Lung (tissue), 12 donors: Measurements from ENCODE around the gene FLVCR2. TPM values are rescaled to one million over a fixed set of nuclear protein-coding genes. Genes with fewer than 3 reads are reported as not detected.

Experiments
- ATAC-seq: fragments of 200-7000 bp; cut with Tn5 transposase; one replicate; pipeline ENCODE4 v1.9.1; 2020; ENCODE audit warnings: moderate number of reproducible peaks; ENCODE audit not compliant: insufficient read depth, low FRiP score
- DNase-seq, 3 donors: peaks; one replicate each; pipeline ENCODE4 v3.0.0-alpha.2; 2013 to 2017
- H3K27ac ChIP-seq, 2 donors: one replicate each; pipeline ENCODE4 v1.5.1; 2013; ENCODE audit warnings: mild to moderate bottlenecking in 2 of 2, moderate library complexity in 2 of 2, control low read depth in 1 of 2, inconsistent platforms in 1 of 2, low read depth in 1 of 2, low read length in 1 of 2
- H3K27me3 ChIP-seq, 3 donors: one replicate each; pipeline ENCODE4 v1.5.1; 2013; ENCODE audit warnings: low read length in 2 of 3; ENCODE audit not compliant: control insufficient read depth in 3 of 3, insufficient read depth in 3 of 3
- H3K36me3 ChIP-seq, 4 donors: one replicate each; pipeline ENCODE4 v1.5.1; 2013; ENCODE audit warnings: low read length in 4 of 4, mild to moderate bottlenecking in 1 of 4, moderate library complexity in 1 of 4; ENCODE audit not compliant: control insufficient read depth in 4 of 4, insufficient read depth in 4 of 4
- H3K4me1 ChIP-seq, 5 donors: one replicate each; pipeline ENCODE4 v1.5.1; 2013; ENCODE audit warnings: low read length in 5 of 5, mild to moderate bottlenecking in 2 of 5, moderate library complexity in 1 of 5; ENCODE audit not compliant: control insufficient read depth in 5 of 5, insufficient read depth in 5 of 5
- H3K4me3 ChIP-seq: one replicate; pipeline ENCODE4 v1.5.1; 2013; ENCODE audit warnings: mild to moderate bottlenecking, control low read depth, moderate library complexity
- H3K9ac ChIP-seq, 2 donors: one replicate each; pipeline ENCODE4 v1.5.1; 2013; ENCODE audit warnings: low read length in 2 of 2, control low read depth in 1 of 2; ENCODE audit not compliant: insufficient read depth in 1 of 2
- H3K9me3 ChIP-seq, 4 donors: one replicate each; pipeline ENCODE4 v1.5.1; 2013; ENCODE audit warnings: low read length in 3 of 4, mild to moderate bottlenecking in 1 of 4, moderate library complexity in 1 of 4; ENCODE audit not compliant: control insufficient read depth in 4 of 4, insufficient read depth in 3 of 4
- CTCF ChIP-seq: IDR thresholded peaks from 2 replicates; pipeline ENCODE4 v1.5.1; 2012; ENCODE audit warnings: mild to moderate bottlenecking; ENCODE audit errors: control extremely low read depth, extremely low read depth
- WGBS, 2 donors: extraction: QIAGEN DNeasy Blood & Tissue Kit; methylation state at CpG; one replicate each; pipeline ENCODE4 v1.1.7; 2013; 5-methylcytosine and 5-hydroxymethylcytosine counted together
- polyA plus RNA-seq, 2 donors: library from polyadenylated mRNA; stranded (reverse); fragments of 200-250 nt; gene quantifications; one replicate each; pipeline ENCODE4 v1.2.1, GENCODE V29; 2013
- total RNA-seq, 2 donors: library from RNA; depleted of rRNA in 1 of 2; stranded (reverse); fragments of >200 nt in 1 of 2; gene quantifications; one replicate each; pipeline ENCODE4 v1.2.1, GENCODE V29; 2014 to 2021
- donor health status: control.
- donor health status: control.
- donor health status: Bipolar disorder and iron deficiency.
- donor health status: healthy.
- donor health status: DM: yes; HTN: yes; CAD: no.

FLVCR2 gene
- total and polyA plus RNA-seq, 4 donors = 4.7 to 37.6 (median 20.5) TPM

- no peak overlapping the region for H3K9ac ChIP-seq
- no peak overlapping the region for H3K4me3 ChIP-seq
- ATAC-seq (no peak), DNase-seq (no peak)
- H3K4me1 ChIP-seq = peaks cover 0 to 11% (median 5%) of the 10 kb centered on the region in 5 donors
- peaks cover 0 to 5% (median 0%) of the 10 kb centered on the region in 4 donors for H3K9me3 ChIP-seq
- H3K36me3 ChIP-seq = no peaks in the 10 kb centered on the region
- no peak for TF ChIP-seq CTCF
- 91 to 95% methylated on average over 12 of the region's 12 CpGs for WGBS, 2 donors
- no peak overlapping the region for H3K27ac ChIP-seq
- H3K27me3 ChIP-seq = no peaks in the 10 kb centered on the region
Measured at GRCh38 chr14:75607842-75608640, 29.6 kb downstream of the FLVCR2 start.

GRCh38 chr14:75609116-75609515 lies 30.7 kb downstream of the FLVCR2 start:
- Histone ChIP-seq H3K4me3 (no peak overlapping the region), H3K36me3 (no peaks in the 10 kb centered on the region), H3K4me1 (peaks cover 0 to 11% (median 5%) of the 10 kb centered on the region in 5 donors), H3K9ac (no peak overlapping the region), H3K9me3 (peaks cover 0 to 7% (median 0%) of the 10 kb centered on the region in 4 donors), H3K27ac (no peak overlapping the region), H3K27me3 (no peaks in the 10 kb centered on the region)
- 82 to 91% methylated on average over 4 of the region's 4 CpGs for WGBS, 2 donors
- DNase-seq (no peak), ATAC-seq (no peak)
- TF ChIP-seq CTCF = no peak

- 64 to 66% methylated on average over 9 of the region's 9 CpGs for WGBS, 2 donors
- H3K36me3 ChIP-seq = no peaks in the 10 kb centered on the region
- ATAC-seq = peak; percentile 23
- no peaks in the 10 kb centered on the region for H3K27me3 ChIP-seq
- H3K4me3 ChIP-seq = no peak overlapping the region
- H3K9me3 ChIP-seq = peaks cover 0 to 7% (median 0%) of the 10 kb centered on the region in 4 donors
- peak overlapping the region in 1 of 2 donors; percentile 48 for H3K27ac ChIP-seq
- DNase-seq = peak in 1 of 3 donors; percentile 23
- peaks cover 0 to 11% (median 5%) of the 10 kb centered on the region in 5 donors for H3K4me1 ChIP-seq
- no peak overlapping the region for H3K9ac ChIP-seq
- TF ChIP-seq CTCF = no peak
Measured at GRCh38 chr14:75609606-75610475, 31.4 kb downstream of the FLVCR2 start.
